HEK293 (cell line): ENCODE data around the gene SLC25A18.
"Not testable (repeated sequence)": the region's sequence is repeated elsewhere in the genome, so short reads cannot be mapped to it uniquely, and the experiment has no call there.

Source experiments
- CTCF ChIA-PET: fragments of 350-600 bp; formaldehyde crosslinking; extraction: SDS; loops from one replicate; lab custom pipeline; 2021; ENCODE audit warnings: antibody characterized with exemption; lab: Yijun Ruan, JAX
- POLR2A ChIA-PET: fragments of 300-600 bp; formaldehyde crosslinking; extraction: SDS; loops from one replicate; lab custom pipeline; 2020; ENCODE audit warnings: antibody characterized with exemption, inconsistent platforms; lab: Yijun Ruan, JAX
- H3K27ac ChIP-seq: fragments of 200-500 bp; sonication (Bioruptor generic); 2 replicates; pipeline ENCODE4 v1.5.1; 2014; ENCODE audit warnings: low read depth, low read length, control low read depth, inconsistent platforms; ENCODE audit errors: extremely low read depth
- H3K36me3 ChIP-seq, 2 experiments: fragments of 200-500 bp in 1 of 2; sonication (Bioruptor generic) in 1 of 2; 1 replicate in 1 of 2; 2 replicates in 1 of 2; pipeline ENCODE4 v1.5.1; 2014 to 2017; ENCODE audit warnings: inconsistent platforms in 2 of 2, low read length in 2 of 2; ENCODE audit not compliant: control insufficient read depth in 2 of 2, insufficient read depth in 1 of 2
- H3K4me1 ChIP-seq: fragments of 200-500 bp; sonication (Bioruptor generic); 2 replicates; pipeline ENCODE4 v1.5.1; 2014; ENCODE audit warnings: mild to moderate bottlenecking, low read length, inconsistent platforms; ENCODE audit not compliant: control insufficient read depth, insufficient read depth
- H3K4me3 ChIP-seq: 2 replicates; pipeline ENCODE4 v1.5.1; 2011; ENCODE audit warnings: low read depth, mild to moderate bottlenecking, control low read depth, low read length, moderate library complexity
- H3K9me3 ChIP-seq: fragments of 200-500 bp; sonication (Bioruptor generic); 2 replicates; pipeline ENCODE4 v1.5.1; 2014; ENCODE audit warnings: low read depth, low read length, inconsistent platforms; ENCODE audit not compliant: control insufficient read depth, insufficient read depth
- INSM2 ChIP-seq: fragments of 450-650 bp; formaldehyde crosslinking; IDR thresholded peaks from 2 replicates; pipeline ENCODE4 v1.5.1; 2016; ENCODE audit warnings: missing biosample characterization, missing genetic modification characterization
- KLF17 ChIP-seq: fragments of 450-650 bp; formaldehyde crosslinking; IDR thresholded peaks from 2 replicates; pipeline ENCODE4 v1.5.1; 2016; ENCODE audit warnings: missing biosample characterization, missing genetic modification characterization
- RBAK ChIP-seq: fragments of 450-650 bp; formaldehyde crosslinking; IDR thresholded peaks from 2 replicates; pipeline ENCODE4 v1.5.1; 2016; ENCODE audit warnings: missing biosample characterization, missing genetic modification characterization
- REST ChIP-seq: fragments of 450-650 bp; formaldehyde crosslinking; IDR thresholded peaks from 2 replicates; pipeline ENCODE4 v1.5.1; 2016; ENCODE audit warnings: missing biosample characterization, missing genetic modification characterization
- SCRT1 ChIP-seq: fragments of 450-650 bp; formaldehyde crosslinking; IDR thresholded peaks from 2 replicates; pipeline ENCODE4 v1.5.1; 2016; ENCODE audit warnings: missing biosample characterization, missing genetic modification characterization, borderline replicate concordance
- SP7 ChIP-seq: fragments of 450-650 bp; formaldehyde crosslinking; IDR thresholded peaks from 2 replicates; pipeline ENCODE4 v1.5.1; 2016; ENCODE audit warnings: missing biosample characterization, missing genetic modification characterization
- TSHZ1 ChIP-seq: fragments of 450-650 bp; formaldehyde crosslinking; IDR thresholded peaks from 2 replicates; pipeline ENCODE4 v1.5.1; 2016; ENCODE audit warnings: missing biosample characterization, missing genetic modification characterization, borderline replicate concordance
- ZNF335 ChIP-seq: fragments of 450-650 bp; formaldehyde crosslinking; conservative IDR thresholded peaks from 2 replicates; pipeline ENCODE4 v1.5.1; 2016; ENCODE audit warnings: missing biosample characterization, missing genetic modification characterization
- ZNF558 ChIP-seq: fragments of 450-650 bp; formaldehyde crosslinking; IDR thresholded peaks from 2 replicates; pipeline ENCODE4 v1.5.1; 2016; ENCODE audit warnings: missing biosample characterization, missing genetic modification characterization
- ZNF747 ChIP-seq: fragments of 450-650 bp; formaldehyde crosslinking; IDR thresholded peaks from 2 replicates; pipeline ENCODE4 v1.5.1; 2016; ENCODE audit warnings: missing biosample characterization, missing genetic modification characterization
- ZNF776 ChIP-seq: fragments of 450-650 bp; formaldehyde crosslinking; IDR thresholded peaks from 2 replicates; pipeline ENCODE4 v1.5.0; 2017; ENCODE audit warnings: missing biosample characterization, missing genetic modification characterization, borderline replicate concordance
- ZNF791 ChIP-seq: fragments of 450-650 bp; formaldehyde crosslinking; IDR thresholded peaks from 2 replicates; pipeline ENCODE4 v1.5.1; 2016; ENCODE audit warnings: missing biosample characterization, missing genetic modification characterization
- ZNF843 ChIP-seq: fragments of 450-650 bp; formaldehyde crosslinking; IDR thresholded peaks from 2 replicates; pipeline ENCODE4 v1.5.1; 2016; ENCODE audit warnings: missing biosample characterization, missing genetic modification characterization
- ZSCAN16 ChIP-seq: fragments of 450-650 bp; formaldehyde crosslinking; IDR thresholded peaks from 2 replicates; pipeline ENCODE4 v1.5.1; 2016; ENCODE audit warnings: missing biosample characterization, missing genetic modification characterization
- ZSCAN23 ChIP-seq: fragments of 450-650 bp; formaldehyde crosslinking; IDR thresholded peaks from 2 replicates; pipeline ENCODE4 v1.5.1; 2016; ENCODE audit warnings: missing biosample characterization, missing genetic modification characterization

SLC25A18 gene

GRCh38 chr22:17633217-17633997, 70.1 kb downstream of the SLC25A18 start:
- TF ChIP-seq ZNF843 (tag by site-specific recombination) (no peak), ZNF335 (tag by site-specific recombination) (peak; percentile 69; the same call in 1 of the 2 replicates)
- Histone ChIP-seq H3K4me3 (no peak overlapping the region), H3K27ac (no peak overlapping the region), H3K36me3 (no peaks in the 10 kb centered on the region), H3K4me1 (peaks cover 3% of the 10 kb centered on the region; the same call in 1 of the 2 replicates), H3K9me3 (no peaks in the 10 kb centered on the region)
- ChIA-PET CTCF (interaction anchor here (0.7 kb wide), 3 partner anchors 284 to 461 kb away, joined by 3 to 5 read pairs (median 4); no protein-coding TSS in a partner anchor), POLR2A (no interaction called here)

GRCh38 chr22:17633998-17634323, 70.7 kb downstream of the SLC25A18 start:
- Histone ChIP-seq H3K4me3 (no peak overlapping the region), H3K27ac (no peak overlapping the region), H3K9me3 (no peaks in the 10 kb centered on the region), H3K36me3 (no peaks in the 10 kb centered on the region), H3K4me1 (peaks cover 3% of the 10 kb centered on the region; the same call in 1 of the 2 replicates)
- ChIA-PET CTCF (interaction anchor here (0.7 kb wide), 3 partner anchors 283 to 581 kb away, joined by 3 to 4 read pairs (median 3); no protein-coding TSS in a partner anchor), POLR2A (no interaction called here)
- TF ChIP-seq ZNF558 (tag by site-specific recombination): no peak
- 0 out of 2 replicates have a peak, but pooled peaks have one; percentile 7 for TF ChIP-seq ZNF335 (tag by site-specific recombination)

GRCh38 chr22:17634696-17635095, 71.4 kb downstream of the SLC25A18 start:
- no peaks in the 10 kb centered on the region for H3K36me3 ChIP-seq
- no peaks in the 10 kb centered on the region for H3K9me3 ChIP-seq
- no peak overlapping the region for H3K4me3 ChIP-seq
- CTCF ChIA-PET: interaction anchor here (0.7 kb wide), 1 partner anchor 582 kb away, joined by 3 read pairs; no protein-coding TSS in a partner anchor
- no peak overlapping the region for H3K27ac ChIP-seq
- no peak for TF ChIP-seq INSM2
- TF ChIP-seq ZSCAN23 (tag by site-specific recombination): no peak
- no peak for TF ChIP-seq KLF17 (tag by site-specific recombination)
- no peak for TF ChIP-seq ZSCAN16 (tag by site-specific recombination)
- TF ChIP-seq REST (tag by site-specific recombination): no peak
- TF ChIP-seq SCRT1 (tag by site-specific recombination): no peak
- TF ChIP-seq ZNF747: no peak
- TF ChIP-seq TSHZ1 (tag by site-specific recombination): no peak
- TF ChIP-seq SP7 (tag by site-specific recombination): no peak
- no peak for TF ChIP-seq ZNF776
- TF ChIP-seq RBAK (tag by site-specific recombination): no peak
- TF ChIP-seq ZNF791 (tag by site-specific recombination): no peak
- TF ChIP-seq, all 188 proteins: peak for 0
- no peaks in the 10 kb centered on the region for H3K4me1 ChIP-seq
- POLR2A ChIA-PET: no interaction called here

- H3K4me3 ChIP-seq, H3K27ac ChIP-seq, H3K9me3 ChIP-seq, CTCF ChIA-PET, H3K36me3 ChIP-seq, H3K4me1 ChIP-seq: not testable (repeated sequence)
- POLR2A ChIA-PET: interaction anchor here (0.6 to 0.7 kb wide), 3 partner anchors 7 to 19 kb away, joined by 3 to 6 read pairs (median 3); no protein-coding TSS in a partner anchor
Observed at GRCh38 chr22:17636850-17637249, 73.6 kb downstream of the SLC25A18 start.
